GM12874 (cell line): ENCODE data around the gene CRTAC1.

Experiments
- TF ChIP-seq, protein P1 (sequence below): IDR thresholded peaks from 2 replicates; pipeline ENCODE4 v1.5.1; 2011; ENCODE audit warnings: low read depth, mild to moderate bottlenecking, control low read depth, low read length, moderate library complexity; ENCODE audit not compliant: insufficient read depth

The CRTAC1 gene

GRCh38 chr10:97895084-97895483, 135.3 kb downstream of the CRTAC1 start:
- TF ChIP-seq, protein P1, sequence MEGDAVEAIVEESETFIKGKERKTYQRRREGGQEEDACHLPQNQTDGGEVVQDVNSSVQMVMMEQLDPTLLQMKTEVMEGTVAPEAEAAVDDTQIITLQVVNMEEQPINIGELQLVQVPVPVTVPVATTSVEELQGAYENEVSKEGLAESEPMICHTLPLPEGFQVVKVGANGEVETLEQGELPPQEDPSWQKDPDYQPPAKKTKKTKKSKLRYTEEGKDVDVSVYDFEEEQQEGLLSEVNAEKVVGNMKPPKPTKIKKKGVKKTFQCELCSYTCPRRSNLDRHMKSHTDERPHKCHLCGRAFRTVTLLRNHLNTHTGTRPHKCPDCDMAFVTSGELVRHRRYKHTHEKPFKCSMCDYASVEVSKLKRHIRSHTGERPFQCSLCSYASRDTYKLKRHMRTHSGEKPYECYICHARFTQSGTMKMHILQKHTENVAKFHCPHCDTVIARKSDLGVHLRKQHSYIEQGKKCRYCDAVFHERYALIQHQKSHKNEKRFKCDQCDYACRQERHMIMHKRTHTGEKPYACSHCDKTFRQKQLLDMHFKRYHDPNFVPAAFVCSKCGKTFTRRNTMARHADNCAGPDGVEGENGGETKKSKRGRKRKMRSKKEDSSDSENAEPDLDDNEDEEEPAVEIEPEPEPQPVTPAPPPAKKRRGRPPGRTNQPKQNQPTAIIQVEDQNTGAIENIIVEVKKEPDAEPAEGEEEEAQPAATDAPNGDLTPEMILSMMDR = no peak

DNA sequence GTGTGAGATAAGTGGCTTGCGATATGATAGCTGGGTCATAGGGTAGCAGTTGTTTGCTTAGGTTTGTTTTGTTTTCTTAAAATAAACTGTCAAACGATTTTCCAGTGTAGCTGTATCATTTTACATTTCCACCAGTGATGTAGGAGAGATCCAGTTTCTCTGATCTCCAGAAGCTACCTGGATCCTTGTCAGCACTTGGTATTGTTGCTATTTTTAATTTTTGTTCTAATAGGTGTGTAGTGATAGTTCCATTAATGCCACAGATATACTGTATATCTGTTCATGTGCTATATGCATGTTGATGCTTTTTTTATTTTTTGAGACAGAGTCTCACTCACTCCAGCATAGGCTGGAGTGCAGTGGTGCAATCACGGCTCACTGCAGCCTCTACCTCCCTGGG, 136.3 kb downstream of the CRTAC1 start:
- TF ChIP-seq, protein P1 = no peak

GRCh38 chr10:97892939-97893338, 137.5 kb downstream of the CRTAC1 start:
- TF ChIP-seq, protein P1 = no peak

GRCh38 chr10:97892506-97892905, 137.9 kb downstream of the CRTAC1 start:
- TF ChIP-seq, protein P1 = no peak

DNA sequence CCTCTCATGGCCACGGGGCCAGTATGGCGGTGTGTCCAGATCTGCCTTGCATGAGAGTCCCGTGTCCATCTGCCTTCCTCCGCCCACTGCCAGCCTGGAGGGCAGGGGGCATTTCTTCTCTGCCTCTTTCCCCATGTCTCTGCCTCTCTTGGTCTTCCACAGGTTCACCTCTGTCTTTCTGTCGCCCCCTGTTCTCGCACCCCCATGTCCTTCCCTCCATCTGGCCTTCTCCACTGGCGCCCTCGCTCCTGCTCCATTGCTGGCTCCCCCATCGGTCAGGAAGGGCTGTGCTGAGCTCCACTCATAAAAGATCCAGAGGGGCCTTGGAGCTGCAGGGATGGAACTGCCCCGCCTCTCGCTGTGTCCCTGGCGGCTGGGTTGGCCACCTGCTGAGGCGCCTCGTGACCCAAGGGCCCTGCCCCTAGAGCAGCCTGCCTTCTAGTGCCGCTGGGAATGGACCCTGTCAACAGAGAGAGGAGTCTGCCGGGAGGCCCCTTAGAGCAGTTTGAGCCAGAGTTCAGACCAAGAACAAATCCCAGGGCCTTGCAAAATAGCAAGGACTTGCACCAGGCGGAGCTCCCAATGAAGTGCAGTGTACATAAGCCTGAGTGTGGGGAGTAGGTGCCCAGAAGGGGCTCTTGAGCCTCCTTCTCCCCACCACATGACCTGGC, 138.8 kb downstream of the CRTAC1 start:
- TF ChIP-seq, protein P1 = no peak

GRCh38 chr10:97889461-97890265, 140.8 kb downstream of the CRTAC1 start:
- TF ChIP-seq, protein P1 = no peak

DNA sequence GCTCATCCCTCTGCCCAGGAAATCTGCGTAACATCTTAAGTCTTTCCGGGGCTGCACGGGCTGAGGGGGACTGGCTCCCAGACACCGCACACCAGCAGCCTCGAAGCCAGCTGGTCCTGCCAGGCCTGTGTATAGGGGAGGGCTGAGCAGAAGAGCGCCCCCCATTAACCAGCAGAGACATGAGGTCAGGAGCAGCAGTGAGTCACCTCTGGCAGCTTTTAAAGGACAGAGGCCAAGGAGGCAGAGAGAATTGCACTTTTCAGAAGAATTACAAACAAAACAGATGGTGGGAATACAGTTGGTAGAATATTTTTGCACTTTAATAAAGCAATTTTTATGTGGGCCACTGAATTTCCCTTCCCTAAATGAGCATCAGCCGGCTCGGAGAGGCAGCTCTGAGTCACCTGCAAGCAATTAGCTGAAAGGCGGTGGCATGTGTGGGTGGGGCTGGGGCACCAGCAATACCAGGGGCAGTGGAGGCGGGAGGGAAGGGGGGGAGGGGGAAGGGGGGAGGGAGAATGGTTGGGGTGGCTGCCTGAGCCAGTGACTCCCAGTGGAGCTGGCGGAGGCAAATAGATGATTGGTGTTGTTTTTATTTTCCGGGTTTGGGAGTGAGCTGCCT, 141.7 kb downstream of the CRTAC1 start:
- TF ChIP-seq, protein P1 = no peak
